Measurements from ENCODE around the gene RPL22.

DNA sequence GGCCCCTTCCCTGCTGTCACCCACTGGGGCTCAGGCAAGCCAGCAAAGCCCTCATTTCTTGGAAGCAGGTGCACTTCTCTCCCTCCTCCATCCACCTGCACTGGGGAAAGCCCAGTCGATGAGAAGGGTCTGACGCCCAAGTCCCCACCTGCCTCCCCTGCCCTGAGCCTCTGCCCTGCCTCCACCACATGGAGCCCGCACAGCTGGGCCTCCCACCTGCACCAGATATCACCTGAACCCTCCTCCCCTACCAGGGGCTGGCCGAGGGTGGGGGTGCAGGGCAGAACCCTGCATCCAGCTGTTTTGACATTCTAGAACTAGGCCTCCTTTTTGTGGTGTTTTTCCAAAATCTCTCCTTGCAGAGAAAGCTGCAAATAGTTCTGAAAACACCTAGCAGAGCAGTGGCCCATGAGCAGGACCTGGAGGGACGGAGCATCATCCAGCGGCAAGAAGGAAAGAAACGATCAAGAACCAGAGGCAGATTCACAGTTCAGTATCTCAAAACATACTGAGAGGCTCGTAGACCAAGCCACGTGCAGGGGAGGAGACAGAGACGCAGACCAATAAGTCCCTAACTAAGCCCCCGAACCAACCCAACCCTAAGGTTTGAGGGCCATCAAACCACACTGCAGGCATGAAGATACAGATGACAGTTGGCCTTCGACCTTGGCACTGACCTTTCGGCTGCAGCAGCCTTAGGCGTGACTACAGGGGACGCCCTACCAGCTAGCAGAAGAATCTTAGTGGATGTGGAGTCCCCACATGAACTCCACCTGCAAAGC is 36.0 kb downstream of the RPL22 start:
- TF ChIP-seq, protein P1, sequence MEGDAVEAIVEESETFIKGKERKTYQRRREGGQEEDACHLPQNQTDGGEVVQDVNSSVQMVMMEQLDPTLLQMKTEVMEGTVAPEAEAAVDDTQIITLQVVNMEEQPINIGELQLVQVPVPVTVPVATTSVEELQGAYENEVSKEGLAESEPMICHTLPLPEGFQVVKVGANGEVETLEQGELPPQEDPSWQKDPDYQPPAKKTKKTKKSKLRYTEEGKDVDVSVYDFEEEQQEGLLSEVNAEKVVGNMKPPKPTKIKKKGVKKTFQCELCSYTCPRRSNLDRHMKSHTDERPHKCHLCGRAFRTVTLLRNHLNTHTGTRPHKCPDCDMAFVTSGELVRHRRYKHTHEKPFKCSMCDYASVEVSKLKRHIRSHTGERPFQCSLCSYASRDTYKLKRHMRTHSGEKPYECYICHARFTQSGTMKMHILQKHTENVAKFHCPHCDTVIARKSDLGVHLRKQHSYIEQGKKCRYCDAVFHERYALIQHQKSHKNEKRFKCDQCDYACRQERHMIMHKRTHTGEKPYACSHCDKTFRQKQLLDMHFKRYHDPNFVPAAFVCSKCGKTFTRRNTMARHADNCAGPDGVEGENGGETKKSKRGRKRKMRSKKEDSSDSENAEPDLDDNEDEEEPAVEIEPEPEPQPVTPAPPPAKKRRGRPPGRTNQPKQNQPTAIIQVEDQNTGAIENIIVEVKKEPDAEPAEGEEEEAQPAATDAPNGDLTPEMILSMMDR (conservative IDR thresholded peaks at IDR 0.05; ENCODE audit: low read depth, low read length), result no peak
- TF ChIP-seq EZH2 (IDR thresholded peaks at IDR 0.05; ENCODE audit: borderline replicate concordance, low read depth, low read length, poor library complexity, severe bottlenecking), result no peak
